ENCODE data around the gene NMT2.
"Not testable (repeated sequence)": the region's sequence is repeated elsewhere in the genome, so short reads cannot be mapped to it uniquely, and the experiment has no call there.

The NMT2 gene

DNA sequence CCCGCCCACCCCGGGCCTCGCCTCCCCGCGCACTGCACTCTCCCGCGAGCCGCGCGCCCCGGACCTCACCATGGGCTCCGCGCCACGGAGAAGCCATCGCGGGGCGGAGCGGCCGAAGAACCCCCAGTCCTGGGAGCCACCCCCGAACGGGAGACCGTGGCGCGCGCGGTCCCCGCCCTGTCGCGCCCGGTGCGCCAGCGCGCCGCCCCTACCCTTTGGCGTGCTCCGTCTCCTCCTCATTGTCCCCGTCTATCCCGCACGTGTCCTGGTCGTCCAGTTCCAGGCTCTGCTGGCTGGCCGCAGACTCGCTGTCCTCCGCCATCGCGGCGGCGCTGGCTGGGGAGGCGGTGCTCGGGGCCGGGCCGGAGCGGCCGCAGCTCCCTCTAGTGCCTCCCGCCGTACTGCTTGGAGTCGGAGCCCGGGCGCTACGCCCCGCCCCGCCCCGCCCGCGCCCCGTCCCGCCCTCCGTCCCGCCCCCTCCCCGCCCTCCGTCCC, at the start of gene NMT2:
Gene NMT2, minus strand, starts transcription at position 403 of the 495 bp plus-strand sequence. Its CDS starts 81 bp downstream, at position 322.
- no peak for DNase-seq

- DNase-seq, result no peak
Observed at GRCh38 chr10:15216700-15217099, 48.2 kb upstream of the NMT2 start.

GRCh38 chr10:15214237-15214636, 45.7 kb upstream of the NMT2 start:
- DNase-seq, result no peak

DNA sequence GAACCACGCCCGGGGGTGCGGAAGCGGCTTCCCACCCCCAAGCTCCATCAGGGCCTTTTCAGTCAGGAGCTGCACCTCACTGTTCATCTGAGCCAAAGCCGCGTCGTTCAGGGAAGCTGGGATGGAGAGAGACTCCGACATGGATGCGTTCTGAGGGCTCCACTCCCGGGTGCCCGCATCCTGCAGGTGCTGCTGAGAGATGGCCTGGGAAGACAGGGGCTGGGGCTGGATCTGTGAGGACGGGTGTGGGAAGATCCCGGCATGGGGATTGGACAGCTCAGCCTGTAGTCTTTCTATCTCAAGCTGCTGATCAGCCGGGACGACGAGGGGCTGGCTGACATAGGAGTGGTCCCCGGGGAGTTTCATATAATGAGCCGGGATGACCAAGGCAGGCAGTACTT, 45.0 kb upstream of the NMT2 start:
- DNase-seq, result no peak

- peak; percentile 10 for DNase-seq
Observed at GRCh38 chr10:15211464-15211979, 43.0 kb upstream of the NMT2 start.

DNA sequence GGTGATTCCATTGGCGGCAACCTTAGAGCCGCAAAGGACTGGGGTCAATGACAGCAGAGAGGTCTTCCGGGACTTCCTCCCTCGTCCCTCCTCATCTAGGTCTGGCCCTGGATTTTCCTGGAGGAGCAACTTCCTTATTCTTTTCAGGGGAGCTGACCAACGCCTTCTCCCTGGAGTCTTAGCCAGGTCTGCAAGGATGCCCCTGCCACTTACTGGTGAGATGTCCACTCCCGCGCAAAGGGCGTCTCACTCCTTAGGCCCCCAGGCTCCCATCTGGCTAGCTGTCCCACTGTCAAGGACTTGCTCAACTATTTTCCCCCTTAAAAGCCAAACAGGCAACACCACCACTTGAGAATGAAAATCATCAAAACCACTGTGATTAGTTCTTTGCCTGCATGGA, 42.0 kb upstream of the NMT2 start:
- no peak for DNase-seq

GRCh38 chr10:15209827-15210509, 41.5 kb upstream of the NMT2 start:
- DNase-seq, result peak; percentile 91

DNA sequence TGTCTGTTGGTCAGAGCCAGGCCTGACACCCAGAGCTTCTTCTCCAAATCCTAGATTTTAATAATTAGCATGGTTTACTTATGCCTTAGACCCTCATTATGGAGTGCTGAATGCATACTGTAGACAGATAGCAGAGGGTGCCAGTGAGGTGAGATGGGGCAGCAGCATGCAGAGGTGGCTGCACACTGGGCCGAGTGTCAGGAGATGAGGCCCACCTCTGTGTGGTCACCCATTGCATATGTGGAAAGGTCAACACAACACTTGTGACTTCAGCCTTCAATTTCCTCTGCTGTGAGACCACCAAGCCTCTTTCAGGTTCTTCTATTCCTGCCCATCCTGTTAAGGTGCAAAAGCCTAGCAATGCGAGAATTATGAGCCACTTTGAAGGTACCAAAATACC, 39.7 kb upstream of the NMT2 start:
- DNase-seq, result peak; percentile 21

DNA sequence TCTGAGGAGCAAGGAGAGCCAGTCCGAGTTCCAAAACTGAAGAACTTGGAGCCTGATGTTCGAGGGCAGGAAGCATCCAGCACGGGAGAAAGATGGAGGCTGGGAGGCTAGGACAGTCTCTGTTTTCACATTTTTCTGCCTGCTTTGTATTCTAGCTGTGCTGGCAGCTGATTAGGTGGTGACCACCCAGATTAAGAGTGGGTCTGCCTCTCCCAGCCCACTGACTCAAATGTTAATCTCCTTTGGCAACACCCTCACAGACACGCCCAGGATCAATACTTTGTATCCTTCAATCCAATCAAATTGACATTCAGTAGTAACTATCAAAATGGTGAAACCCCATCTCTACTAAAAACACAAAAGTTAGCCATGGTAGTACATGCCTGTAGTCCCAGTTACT, 38.9 kb upstream of the NMT2 start:
- DNase-seq, result not testable (repeated sequence)

DNA sequence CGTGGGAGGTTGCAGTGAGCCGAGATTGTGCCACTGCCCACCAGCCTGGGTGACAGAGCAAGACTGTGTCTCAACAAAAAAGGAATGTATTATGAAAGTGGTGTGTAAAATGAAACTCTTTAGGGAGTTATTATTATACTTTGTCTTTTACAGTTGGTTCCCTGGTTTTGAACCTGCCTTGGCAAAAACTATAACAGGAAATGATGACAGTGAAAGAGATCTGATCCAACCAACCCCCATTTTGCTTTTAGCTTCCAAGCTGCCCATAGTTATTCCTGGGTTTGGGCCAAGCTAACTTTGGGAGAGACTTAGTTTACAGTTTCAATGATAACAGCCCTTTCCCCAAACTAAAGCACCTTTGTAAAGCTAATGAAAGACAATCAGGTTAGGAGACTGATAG, 34.1 kb upstream of the NMT2 start:
- no peak for DNase-seq

DNA sequence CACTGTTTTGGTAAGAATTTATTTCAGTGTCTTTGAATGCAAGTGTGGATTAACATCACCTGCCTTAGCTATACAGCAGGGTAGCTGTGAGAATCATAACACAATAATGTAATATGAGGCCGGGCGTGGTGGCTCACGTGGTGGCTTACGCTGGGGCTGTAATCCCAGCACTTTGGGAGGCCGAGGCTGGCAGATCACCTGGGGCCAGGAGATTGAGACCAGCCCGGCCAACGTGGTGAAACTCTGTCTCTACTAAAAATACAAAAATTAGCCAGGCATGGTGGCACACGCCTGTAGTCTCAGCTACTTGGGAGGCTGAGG, 33.8 kb upstream of the NMT2 start:
- not testable (repeated sequence) for DNase-seq

DNA sequence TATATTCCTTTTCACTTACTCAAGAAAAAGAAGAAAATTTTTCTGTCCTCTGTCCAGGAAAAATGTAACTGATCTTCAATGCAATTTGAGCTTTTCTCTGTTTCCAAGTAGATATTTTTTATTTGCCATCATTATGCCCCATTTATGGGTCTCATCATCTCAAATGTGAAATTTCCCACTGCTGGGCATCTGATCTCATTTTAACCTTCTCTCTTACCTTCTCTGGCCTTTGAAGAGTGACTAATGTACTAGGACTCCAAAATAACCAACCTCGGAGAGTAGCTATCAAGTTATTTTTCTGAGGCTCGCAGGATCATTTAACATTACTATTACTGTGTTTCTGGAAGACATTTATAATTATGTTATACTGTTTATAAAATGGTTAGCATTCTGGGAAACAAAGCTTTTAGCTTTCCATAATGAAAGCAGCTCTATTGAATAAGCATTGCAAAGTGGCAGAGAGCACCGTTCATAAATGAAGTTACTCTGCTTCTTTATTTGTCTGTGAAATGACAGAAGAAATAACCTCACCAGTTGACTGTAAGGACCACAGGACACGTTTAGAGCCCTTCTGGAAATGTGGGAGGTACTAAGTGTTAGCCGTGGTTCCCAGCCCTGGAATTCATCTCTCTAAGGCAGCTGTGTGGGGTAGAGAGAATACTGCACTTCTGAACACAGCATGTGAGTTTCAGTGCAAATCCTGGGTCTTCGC, 33.3 kb upstream of the NMT2 start:
- no peak for DNase-seq

GRCh38 chr10:15200626-15201025, 32.1 kb upstream of the NMT2 start:
- no peak for DNase-seq

GRCh38 chr10:15197911-15198310, 29.4 kb upstream of the NMT2 start:
- DNase-seq, result no peak

DNA sequence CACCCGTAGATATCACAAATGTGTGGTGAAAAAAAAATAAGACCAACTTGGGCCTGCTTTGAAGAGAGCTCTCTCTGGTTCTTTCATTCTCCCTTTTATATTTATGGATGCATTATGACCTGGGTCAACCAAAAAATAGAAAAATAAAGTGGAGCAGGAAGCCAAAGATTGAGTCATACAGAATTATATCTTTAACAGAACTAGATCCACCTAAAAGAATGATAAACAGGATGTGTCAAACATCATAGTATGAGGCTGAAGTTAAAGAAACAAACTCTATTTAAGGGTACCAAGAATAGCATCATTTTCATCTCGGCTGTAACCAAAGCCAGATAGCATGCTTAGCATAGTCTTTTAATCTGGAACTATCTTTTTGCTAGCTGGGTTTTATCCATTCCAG, 28.8 kb upstream of the NMT2 start:
- DNase-seq, result no peak

DNA sequence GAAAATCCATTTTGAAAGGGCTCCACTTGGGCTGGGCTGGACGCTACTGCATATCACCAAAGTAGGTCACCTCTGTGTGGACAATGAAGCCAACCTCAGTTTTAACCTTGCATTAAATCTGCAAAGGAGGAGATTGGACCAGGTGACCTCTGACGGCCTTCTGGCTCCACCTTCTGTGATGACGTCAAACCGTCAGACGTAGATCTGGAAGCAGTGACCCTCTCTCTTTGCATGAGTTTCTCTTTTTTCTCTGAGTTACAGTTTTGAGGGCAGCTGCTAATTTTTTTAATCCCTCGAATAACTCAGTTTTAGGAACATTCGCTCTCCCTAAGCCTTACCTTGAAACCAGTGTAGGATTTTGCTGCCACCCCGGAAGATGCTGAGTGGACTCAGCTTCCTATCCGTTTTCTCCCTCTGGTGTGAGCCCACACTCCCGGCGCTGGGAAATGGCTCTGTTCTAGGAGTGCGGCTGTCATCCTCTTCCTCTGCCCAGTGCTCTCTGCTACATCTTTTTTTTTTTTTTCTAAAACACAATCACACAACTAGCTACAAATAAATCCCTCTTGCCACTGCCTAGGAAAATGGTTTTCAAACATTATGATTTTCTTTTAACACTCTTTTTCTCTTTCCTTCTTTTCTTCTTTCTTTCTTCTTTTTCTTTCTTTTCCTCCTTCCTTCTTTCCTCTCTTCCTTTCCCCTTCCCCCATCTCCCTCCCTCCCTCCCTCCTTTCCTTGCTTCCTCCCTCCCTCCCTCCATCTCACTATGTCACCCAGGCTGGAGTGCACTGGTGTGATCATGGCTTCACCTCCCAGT, 27.7 kb upstream of the NMT2 start:
- peak; percentile 22 for DNase-seq

DNA sequence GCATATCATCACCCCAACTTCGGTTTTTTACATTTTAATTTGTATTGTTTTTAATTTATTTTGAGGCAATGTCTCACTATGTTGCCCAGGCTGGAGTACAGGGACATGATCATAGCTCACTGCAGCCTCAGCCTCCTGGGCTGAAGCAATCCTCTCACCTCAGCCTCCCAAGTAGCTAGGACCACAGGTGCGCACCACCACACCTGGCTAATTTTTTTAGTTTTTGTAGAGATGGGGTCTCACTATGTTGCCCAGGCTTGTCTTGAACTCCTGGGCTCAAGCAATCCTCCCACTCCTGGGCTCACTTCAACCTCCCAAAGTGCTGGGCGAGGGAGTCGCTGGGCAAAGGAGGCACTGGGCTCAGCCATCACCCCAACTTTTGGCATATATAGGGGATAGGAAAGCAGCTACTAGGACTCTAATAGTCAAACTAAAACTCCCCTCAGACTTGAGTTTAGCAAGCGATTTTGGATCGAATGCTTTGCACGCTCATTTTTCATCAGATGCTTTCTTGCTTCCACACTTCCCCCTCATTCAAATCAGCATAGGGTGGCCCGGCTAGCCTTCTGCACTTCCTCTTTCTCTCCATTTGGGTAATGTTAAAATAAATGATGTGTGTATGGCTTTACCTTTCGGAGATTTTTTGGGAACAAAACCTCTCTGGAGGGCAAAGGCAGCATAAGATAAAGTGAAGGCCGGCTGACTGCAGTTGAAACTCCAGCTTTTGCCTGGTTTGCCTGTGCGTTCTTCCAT, 20.8 kb upstream of the NMT2 start:
- no peak for DNase-seq

DNA sequence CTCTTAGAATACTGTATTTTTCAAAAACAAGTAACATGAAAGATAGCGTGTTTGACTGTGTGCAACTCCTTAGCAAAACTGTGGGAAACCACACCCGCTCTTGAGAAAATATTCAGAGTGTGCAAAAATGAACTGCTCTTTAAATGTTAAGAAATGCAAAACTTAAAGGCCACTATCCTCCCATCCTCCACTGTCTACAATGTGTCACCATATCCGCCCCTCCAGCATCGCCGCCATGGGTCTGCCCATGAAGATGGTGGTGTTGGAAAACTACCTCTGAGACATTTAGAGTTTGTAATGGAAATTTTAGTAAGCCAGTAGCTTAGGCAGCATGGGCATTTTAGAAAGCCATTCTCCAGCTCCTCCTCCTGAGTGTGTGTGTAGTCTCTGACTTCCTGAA, 20.1 kb upstream of the NMT2 start:
- peak; percentile 59 for DNase-seq

DNA sequence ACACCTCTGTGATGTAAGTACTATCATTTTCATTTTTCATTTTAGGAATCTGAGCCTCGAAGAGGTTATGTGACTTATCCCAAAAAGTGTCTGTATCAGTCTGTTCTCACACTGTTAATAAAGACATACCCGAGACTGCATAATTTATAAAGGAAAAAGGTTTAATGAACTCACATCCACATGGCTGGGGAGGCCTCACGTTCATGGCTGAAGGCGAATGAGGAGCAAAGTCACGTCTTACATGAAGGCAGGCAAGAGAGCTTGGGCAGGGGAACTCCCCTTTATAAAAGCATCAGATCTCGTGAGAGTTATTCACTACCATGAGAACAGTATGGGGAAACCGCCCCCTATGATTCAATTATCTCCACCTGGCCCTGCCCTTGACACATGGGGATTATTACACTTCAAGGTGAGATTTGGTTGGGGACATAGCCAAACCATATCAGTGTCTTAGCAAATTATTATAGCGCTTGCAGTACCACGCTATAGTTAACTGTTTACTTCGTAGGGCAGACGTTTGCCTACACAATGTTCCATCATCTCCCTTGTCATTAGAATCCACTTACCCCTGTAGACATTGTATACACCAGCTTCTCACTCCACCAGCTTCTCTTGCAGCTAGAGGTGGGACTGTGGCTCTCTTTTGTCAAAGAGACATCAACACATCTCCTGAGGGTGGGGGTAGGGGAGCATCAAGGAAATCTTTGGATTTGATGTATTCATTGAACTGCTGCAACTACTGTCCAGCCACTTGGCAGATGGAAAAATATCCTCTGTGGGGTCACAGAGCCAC, 15.4 kb upstream of the NMT2 start:
- no peak for DNase-seq

DNA sequence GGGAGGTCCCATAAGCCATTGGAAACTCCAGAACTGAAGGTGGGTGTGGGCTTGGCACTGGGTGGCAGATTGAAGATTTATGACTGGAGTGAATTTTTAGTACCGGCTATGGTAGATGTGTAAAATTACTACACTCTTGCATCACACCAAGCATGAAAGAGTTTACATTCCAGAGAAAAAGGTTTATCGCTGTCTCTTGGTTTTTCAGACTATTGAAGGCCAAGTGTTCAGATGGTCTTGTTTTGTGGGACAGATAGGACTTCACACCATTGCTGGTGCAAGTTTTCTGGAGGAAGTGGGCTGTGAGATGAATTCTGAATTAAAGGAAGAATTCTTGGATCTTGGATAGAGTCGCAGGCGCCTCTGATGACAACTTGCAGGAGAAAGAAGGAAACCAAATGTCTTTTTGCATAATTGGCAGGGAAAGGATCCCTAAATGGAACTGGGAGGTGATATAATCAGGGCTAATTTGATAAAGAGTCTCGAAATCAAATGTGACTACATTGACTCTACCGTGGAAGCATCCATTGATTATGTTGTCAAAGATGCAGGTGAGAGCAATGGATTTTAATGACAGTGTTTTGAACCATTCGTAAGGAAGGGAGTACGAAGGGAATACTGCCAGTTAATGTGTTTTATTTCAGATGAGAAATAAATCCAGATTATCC, 14.2 kb upstream of the NMT2 start:
- DNase-seq, result no peak

DNA sequence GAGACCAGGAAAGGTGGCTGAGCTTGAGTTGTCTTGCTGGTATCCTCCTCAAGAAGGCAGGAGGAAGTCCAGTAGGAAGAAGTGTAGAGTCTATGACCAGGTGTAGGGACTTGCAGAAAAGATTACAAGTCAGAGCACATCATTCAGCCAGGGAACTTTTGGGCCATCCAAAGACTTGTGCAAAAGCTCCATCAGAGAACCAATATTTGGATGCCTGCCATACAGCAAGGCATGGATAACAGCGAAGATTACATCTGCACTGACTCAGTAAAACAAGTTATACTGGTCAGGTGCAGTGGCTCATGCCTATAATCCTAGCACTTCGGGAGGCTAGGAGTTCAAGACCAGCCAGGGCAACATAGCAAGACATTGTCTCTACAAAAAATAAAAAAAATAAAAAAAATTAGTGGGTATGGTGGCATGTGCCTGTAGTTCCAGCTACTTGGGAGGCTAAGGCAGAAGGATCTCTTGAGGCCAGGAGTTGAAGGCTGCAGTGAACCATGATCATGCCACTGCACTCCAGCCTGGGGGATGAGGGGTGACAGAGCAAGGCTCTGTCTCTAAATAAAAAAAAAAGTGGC, 13.2 kb upstream of the NMT2 start:
- DNase-seq, result no peak
